Measurements from ENCODE around the gene LRRC28. TPM values are rescaled to one million over a fixed set of nuclear protein-coding genes. Genes with fewer than 3 reads are reported as not detected.

LRRC28 gene
- total RNA-seq, 3 donors from 2014 or later (not counting 1 experiment from before 2014, with no cell fraction given), result 18.2 to 20.9 (median 18.7) TPM

DNA sequence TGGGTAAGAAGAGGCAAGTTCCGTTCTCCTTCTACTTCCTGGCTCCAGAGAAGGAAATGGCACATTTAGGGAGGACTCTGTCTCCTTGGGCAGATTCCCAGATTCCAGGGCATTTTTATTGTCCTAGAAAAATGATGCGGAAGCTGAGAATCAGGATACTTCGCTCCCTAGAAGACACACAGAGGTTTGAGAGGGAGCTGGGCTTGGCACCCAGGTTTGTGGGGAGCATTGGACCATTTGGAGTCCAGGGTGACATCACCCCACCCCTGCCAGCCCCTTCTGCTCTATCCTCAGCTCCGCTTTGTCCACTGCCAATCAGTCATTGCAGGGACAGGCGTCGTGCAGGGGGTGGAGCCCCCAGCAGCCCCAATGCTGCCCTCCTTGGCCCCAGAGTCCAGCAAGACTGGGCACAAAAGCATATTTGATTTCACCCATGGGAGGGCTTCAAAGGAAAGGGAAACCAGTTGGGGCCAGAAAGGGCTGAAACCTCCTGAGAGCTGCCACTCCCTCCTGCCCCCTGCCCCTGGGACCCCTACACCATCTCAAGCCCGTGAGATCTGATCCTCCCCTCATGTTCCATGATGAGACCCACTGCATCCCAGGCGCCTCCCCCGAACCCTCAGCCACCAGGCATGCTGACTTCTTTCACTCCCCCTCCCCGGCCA is 184.7 kb downstream of the LRRC28 start:
- no peak for ATAC-seq
- H3K27ac Mint-ChIP-seq, result no peak overlapping the region

DNA sequence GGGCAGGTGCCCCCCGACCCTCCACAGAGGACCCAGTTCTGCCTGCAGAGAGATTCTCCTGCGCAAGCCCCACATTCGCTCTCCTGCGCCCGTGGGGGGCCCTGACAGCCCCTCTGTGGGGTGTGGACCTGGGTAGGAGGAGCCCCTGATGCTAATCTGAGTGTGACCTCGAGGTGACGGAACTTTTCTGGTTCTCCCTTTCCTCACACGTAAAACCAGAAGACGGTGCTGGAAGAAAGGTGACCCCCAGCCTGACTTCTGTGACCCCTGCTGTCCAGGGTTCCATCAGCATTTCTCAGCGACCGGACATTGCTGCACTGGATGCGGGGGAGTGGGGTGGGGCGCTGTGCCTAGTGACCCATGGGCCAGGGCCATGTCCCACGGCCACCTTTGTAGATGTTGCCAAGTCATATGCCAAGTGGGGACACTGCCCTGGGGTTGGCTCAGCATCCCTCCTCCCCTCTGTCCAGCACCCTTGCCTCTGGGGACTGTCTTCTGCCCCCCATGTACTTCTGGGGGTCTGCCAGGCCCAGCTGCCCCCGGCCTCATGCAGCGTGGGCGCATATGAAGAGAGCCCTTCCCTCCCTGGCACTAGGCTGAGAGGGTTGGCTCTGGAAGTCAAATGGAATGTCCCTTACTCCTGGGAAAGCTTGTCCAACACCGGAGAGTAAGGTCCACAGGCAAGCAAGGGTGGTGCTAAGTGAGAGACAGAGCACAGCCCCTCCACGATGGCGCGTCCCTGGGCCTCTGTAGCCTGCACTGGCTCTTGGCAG is 185.4 kb downstream of the LRRC28 start:
- Histone ChIP-seq H3K4me3 (ENCODE audit: low read length) (no peak overlapping the region), H3K27me3 (ENCODE audit: control insufficient read depth, insufficient read depth, low read length) (no peaks in the 10 kb centered on the region), H3K36me3 (ENCODE audit: control insufficient read depth, insufficient read depth, low read length) (no peaks in the 10 kb centered on the region), H3K9me3 (ENCODE audit: control insufficient read depth, insufficient read depth, low read length) (no peaks in the 10 kb centered on the region), H3K4me1 (ENCODE audit: control insufficient read depth, insufficient read depth, low read length) (peaks cover 30% of the 10 kb centered on the region), H3K27ac (ENCODE audit: low read length) (no peak overlapping the region)
- no peak overlapping the region for H3K4me3 Mint-ChIP-seq
- H3K27ac Mint-ChIP-seq, result no peak overlapping the region
- TF ChIP-seq, protein P1, sequence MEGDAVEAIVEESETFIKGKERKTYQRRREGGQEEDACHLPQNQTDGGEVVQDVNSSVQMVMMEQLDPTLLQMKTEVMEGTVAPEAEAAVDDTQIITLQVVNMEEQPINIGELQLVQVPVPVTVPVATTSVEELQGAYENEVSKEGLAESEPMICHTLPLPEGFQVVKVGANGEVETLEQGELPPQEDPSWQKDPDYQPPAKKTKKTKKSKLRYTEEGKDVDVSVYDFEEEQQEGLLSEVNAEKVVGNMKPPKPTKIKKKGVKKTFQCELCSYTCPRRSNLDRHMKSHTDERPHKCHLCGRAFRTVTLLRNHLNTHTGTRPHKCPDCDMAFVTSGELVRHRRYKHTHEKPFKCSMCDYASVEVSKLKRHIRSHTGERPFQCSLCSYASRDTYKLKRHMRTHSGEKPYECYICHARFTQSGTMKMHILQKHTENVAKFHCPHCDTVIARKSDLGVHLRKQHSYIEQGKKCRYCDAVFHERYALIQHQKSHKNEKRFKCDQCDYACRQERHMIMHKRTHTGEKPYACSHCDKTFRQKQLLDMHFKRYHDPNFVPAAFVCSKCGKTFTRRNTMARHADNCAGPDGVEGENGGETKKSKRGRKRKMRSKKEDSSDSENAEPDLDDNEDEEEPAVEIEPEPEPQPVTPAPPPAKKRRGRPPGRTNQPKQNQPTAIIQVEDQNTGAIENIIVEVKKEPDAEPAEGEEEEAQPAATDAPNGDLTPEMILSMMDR (IDR thresholded peaks at IDR 0.05), result no peak
- H3K27me3 Mint-ChIP-seq (ENCODE audit: low read depth in 2 of 2), result peaks cover 0 to 5% of the 10 kb centered on the region in 2 donors
- no peaks in the 10 kb centered on the region for H3K36me3 Mint-ChIP-seq
- no peaks in the 10 kb centered on the region for H3K4me1 Mint-ChIP-seq
- ATAC-seq (no peak), DNase-seq (peak in 1 of 2 donors; percentile 10)
- 89% methylated on average over 21 of the region's 21 CpGs for WGBS (ENCODE audit: insufficient coverage)
- no peaks in the 10 kb centered on the region for H3K9me3 Mint-ChIP-seq
- intact Hi-C loops (cut with micrococcal nuclease), result no loop called here

More for the DNA sequence above, 184.7 kb downstream of the LRRC28 start:
- no peaks in the 10 kb centered on the region for H3K4me1 Mint-ChIP-seq
- DNase-seq, result peak in 1 of 2 donors; percentile 9
- no peak overlapping the region for H3K4me3 ChIP-seq (ENCODE audit: low read length)
- intact Hi-C loops (cut with micrococcal nuclease), result no loop called here
- H3K27me3 Mint-ChIP-seq (ENCODE audit: low read depth in 2 of 2), result peaks cover 0 to 2% of the 10 kb centered on the region in 2 donors
- H3K36me3 Mint-ChIP-seq, result no peaks in the 10 kb centered on the region
- TF ChIP-seq, protein P1 (IDR thresholded peaks at IDR 0.05), result no peak
- H3K4me3 Mint-ChIP-seq, result no peak overlapping the region
- no peaks in the 10 kb centered on the region for H3K36me3 ChIP-seq (ENCODE audit: control insufficient read depth, insufficient read depth, low read length)
- H3K9me3 Mint-ChIP-seq, result no peaks in the 10 kb centered on the region
- H3K27ac ChIP-seq (ENCODE audit: low read length), result no peak overlapping the region
- no peaks in the 10 kb centered on the region for H3K9me3 ChIP-seq (ENCODE audit: control insufficient read depth, insufficient read depth, low read length)
- 83% methylated on average over 10 of the region's 10 CpGs for WGBS (ENCODE audit: insufficient coverage)
- no peaks in the 10 kb centered on the region for H3K27me3 ChIP-seq (ENCODE audit: control insufficient read depth, insufficient read depth, low read length)
- H3K4me1 ChIP-seq (ENCODE audit: control insufficient read depth, insufficient read depth, low read length), result peaks cover 31% of the 10 kb centered on the region

DNA sequence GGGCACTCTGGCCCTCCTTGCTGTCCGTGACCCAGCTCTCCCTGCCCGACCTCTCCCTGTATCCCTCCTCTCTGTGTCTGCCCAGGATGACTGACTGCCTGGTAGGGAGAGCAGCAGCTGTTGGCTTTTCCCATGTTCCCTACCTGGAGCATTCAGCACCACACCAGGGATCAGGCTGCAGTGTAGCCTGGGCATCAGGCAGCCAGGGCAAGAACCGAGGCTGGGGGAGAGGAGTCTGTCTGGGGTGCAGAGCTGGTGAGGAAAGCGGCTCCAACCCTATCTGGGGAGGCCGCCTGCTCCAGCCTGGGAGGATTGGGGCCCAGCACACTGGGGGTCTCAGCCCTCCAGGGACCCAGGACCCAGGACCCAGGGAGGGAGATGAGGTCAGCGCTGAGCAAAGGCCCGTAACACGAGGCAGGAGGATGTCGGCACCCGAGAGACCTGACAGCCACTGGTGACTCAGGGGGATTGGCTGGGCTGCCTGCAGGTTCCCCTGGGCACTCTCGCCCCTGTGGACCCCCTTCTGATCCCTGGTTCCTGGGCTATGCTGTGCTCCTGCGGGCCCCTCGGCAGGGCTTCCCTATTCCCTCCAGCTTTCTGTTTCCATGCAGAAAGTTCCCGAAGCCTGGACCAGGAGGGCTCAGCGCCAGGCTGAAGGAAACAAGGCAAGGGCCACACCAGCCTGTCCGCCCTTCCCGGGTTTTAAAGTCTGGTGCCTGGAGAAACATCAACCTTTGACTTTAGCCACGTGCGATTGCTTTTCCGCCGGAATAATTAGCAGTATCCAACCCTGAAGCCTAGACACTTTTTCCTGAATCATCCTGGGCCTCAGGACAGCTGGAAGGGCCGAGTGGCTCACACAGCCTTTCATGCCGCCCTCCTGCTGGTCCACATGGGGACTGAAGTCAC is 186.3 kb downstream of the LRRC28 start:
- peak in 1 of 2 donors; percentile 10 for DNase-seq
- H3K27ac Mint-ChIP-seq, result no peak overlapping the region
- peaks cover 23% of the 10 kb centered on the region for H3K4me1 ChIP-seq (ENCODE audit: control insufficient read depth, insufficient read depth, low read length)

More for the DNA sequence above, 186.3 kb downstream of the LRRC28 start:
- ATAC-seq, result no peak
- Mint-ChIP-seq H3K4me3 (no peak overlapping the region), H3K27me3 (ENCODE audit: low read depth in 2 of 2) (peaks cover 0 to 5% of the 10 kb centered on the region in 2 donors), H3K36me3 (no peaks in the 10 kb centered on the region), H3K4me1 (no peaks in the 10 kb centered on the region), H3K9me3 (no peaks in the 10 kb centered on the region)
- TF ChIP-seq, protein P1 (IDR thresholded peaks at IDR 0.05), result no peak
- H3K36me3 ChIP-seq (ENCODE audit: control insufficient read depth, insufficient read depth, low read length), result no peaks in the 10 kb centered on the region
- intact Hi-C loops (cut with micrococcal nuclease), result no loop called here
- no peaks in the 10 kb centered on the region for H3K27me3 ChIP-seq (ENCODE audit: control insufficient read depth, insufficient read depth, low read length)
- no peaks in the 10 kb centered on the region for H3K9me3 ChIP-seq (ENCODE audit: control insufficient read depth, insufficient read depth, low read length)
- H3K4me3 ChIP-seq (ENCODE audit: low read length), result no peak overlapping the region
- no peak overlapping the region for H3K27ac ChIP-seq (ENCODE audit: low read length)
- 91% methylated on average over 23 of the region's 23 CpGs for WGBS (ENCODE audit: insufficient coverage)
